OCI-LY7 (cell line): Measurements from ENCODE around the gene LIPC. TPM values are rescaled to one million over a fixed set of nuclear protein-coding genes. Genes with fewer than 3 reads are reported as not detected.

Experiments
- BruUV-seq: library from RNA; stranded (reverse); fragments of 400-500 nt; replicated peaks from 2 replicates; lab custom pipeline; 2021; lab: Mats Ljungman, UMichigan
- CTCF ChIA-PET: fragments of 300-600 bp; sonication (Branson Sonifier 250); formaldehyde crosslinking; loops from one replicate; lab custom pipeline; 2022; ENCODE audit warnings: antibody characterized with exemption; ENCODE audit not compliant: unreplicated experiment; lab: Charles Lee
- POLR2A ChIA-PET: fragments of 300-600 bp; sonication (Branson Sonifier 250); formaldehyde crosslinking; loops from one replicate; lab custom pipeline; 2022; ENCODE audit warnings: antibody characterized with exemption; lab: Charles Lee
- DNase-seq: peaks from one replicate; pipeline ENCODE4 v3.0.0-alpha.2; 2015; ENCODE audit warnings: low spot score
- H2AFZ ChIP-seq: fragments of 200-600 bp; sonication (generic), shearing (Covaris generic); 2 replicates; pipeline ENCODE4 v1.6.1; 2014; ENCODE audit warnings: mild to moderate bottlenecking, antibody characterized with exemption, low read length, moderate library complexity
- H3K27ac ChIP-seq: fragments of 200-600 bp; sonication (generic); 2 replicates; pipeline ENCODE4 v1.5.1; 2014; ENCODE audit warnings: mixed run types, low read depth, mild to moderate bottlenecking, moderate library complexity, low read length, inconsistent platforms; ENCODE audit not compliant: poor library complexity, severe bottlenecking
- H3K36me3 ChIP-seq: fragments of 200-600 bp; sonication (generic); 2 replicates; pipeline ENCODE4 v1.6.1; 2014; ENCODE audit warnings: mild to moderate bottlenecking, antibody characterized with exemption, low read length, moderate library complexity, mixed read lengths; ENCODE audit not compliant: insufficient read depth
- H3K4me1 ChIP-seq: fragments of 200-600 bp; sonication (generic); 2 replicates; pipeline ENCODE4 v1.5.1; 2014; ENCODE audit warnings: mild to moderate bottlenecking, low read length; ENCODE audit not compliant: insufficient read depth, poor library complexity, severe bottlenecking
- H3K4me2 ChIP-seq: fragments of 200-600 bp; sonication (generic); 2 replicates; pipeline ENCODE4 v1.6.1; 2014; ENCODE audit warnings: mild to moderate bottlenecking, low read length
- H3K4me3 ChIP-seq: fragments of 200-600 bp; sonication (generic); 2 replicates; pipeline ENCODE4 v1.5.1; 2014; ENCODE audit warnings: mild to moderate bottlenecking, low read depth, low read length; ENCODE audit not compliant: poor library complexity, severe bottlenecking
- H3K79me2 ChIP-seq: fragments of 200-600 bp; sonication (generic); 2 replicates; pipeline ENCODE4 v1.6.1; 2016; ENCODE audit warnings: low read depth, mild to moderate bottlenecking, low read length, moderate library complexity, mixed read lengths; ENCODE audit not compliant: insufficient read depth
- H3K9me2 ChIP-seq: fragments of 200-600 bp; sonication (generic); 2 replicates; pipeline ENCODE4 v1.6.1; 2016; ENCODE audit warnings: mild to moderate bottlenecking, low read length, mixed read lengths; ENCODE audit not compliant: insufficient read depth
- H3K9me3 ChIP-seq: fragments of 200-600 bp; sonication (generic); 2 replicates; pipeline ENCODE4 v1.6.1; 2014; ENCODE audit warnings: mild to moderate bottlenecking, mixed run types, low read length, mixed read lengths
- H4K20me1 ChIP-seq: fragments of 200-600 bp; sonication (generic); 2 replicates; pipeline ENCODE4 v1.6.1; 2014; ENCODE audit warnings: mild to moderate bottlenecking, antibody characterized with exemption, low read length, moderate library complexity, mixed read lengths; ENCODE audit not compliant: insufficient read depth
- CTCF ChIP-seq: fragments of 200-600 bp; sonication (generic); conservative IDR thresholded peaks from 2 replicates; pipeline ENCODE4 v1.5.1; 2014; ENCODE audit warnings: mild to moderate bottlenecking, antibody characterized with exemption, low read length, moderate library complexity, mixed read lengths
- EZH2phosphoT487 ChIP-seq: fragments of 200-600 bp; sonication (generic); IDR thresholded peaks from 2 replicates; pipeline ENCODE4 v1.6.1; 2018; ENCODE audit warnings: low read depth, borderline replicate concordance, mild to moderate bottlenecking, mixed run types, antibody characterized with exemption, low read length, moderate library complexity, mixed read lengths
- intact Hi-C: fragments of 100-400 bp; cut with micrococcal nuclease; formaldehyde crosslinking; loops from one replicate; pipeline ENCODE4 v1.10.0; 2022; ENCODE audit not compliant: unreplicated experiment
- total RNA-seq, 2 experiments: library from RNA; depleted of rRNA in 1 of 2; stranded (reverse); fragments of >200 nt in 1 of 2; shearing (Covaris generic) in 1 of 2; gene quantifications; 2 replicates each; pipeline ENCODE4 v1.2.3, GENCODE V29; 2014 to 2022

The LIPC gene
- total RNA-seq, 2 experiments from 2014 or later: 0.50 TPM; not detected in 1

- no peak for DNase-seq
- POLR2A ChIA-PET: interaction anchor here (0.7 kb wide), 1 partner anchor 43 kb away, joined by 3 read pairs; no protein-coding TSS in a partner anchor
- Histone ChIP-seq H3K4me2 (no peak overlapping the region), H2AFZ (no peak overlapping the region), H3K9me3 (no peaks in the 10 kb centered on the region), H3K27ac (no peak overlapping the region), H3K4me3 (no peak overlapping the region), H3K9me2 (no peaks in the 10 kb centered on the region), H4K20me1 (no peaks in the 10 kb centered on the region), H3K4me1 (no peaks in the 10 kb centered on the region), H3K79me2 (no peaks in the 10 kb centered on the region), H3K36me3 (no peaks in the 10 kb centered on the region)
- no TSS peak for BruUV-seq
- no peak for TF ChIP-seq EZH2phosphoT487
- no peak for TF ChIP-seq CTCF
- intact Hi-C loops: no loop called here
- CTCF ChIA-PET: no interaction called here
Measured at GRCh38 chr15:58398071-58398470, 33.7 kb upstream of the LIPC start.

- no peaks in the 10 kb centered on the region for H3K9me3 ChIP-seq
- no peaks in the 10 kb centered on the region for H3K4me1 ChIP-seq
- no peak for DNase-seq
- no peaks in the 10 kb centered on the region for H3K9me2 ChIP-seq
- no peak for TF ChIP-seq CTCF
- TF ChIP-seq EZH2phosphoT487: no peak
- intact Hi-C loops: no loop called here
- H3K4me3 ChIP-seq: no peak overlapping the region
- BruUV-seq: no TSS peak
- no peaks in the 10 kb centered on the region for H4K20me1 ChIP-seq
- no peaks in the 10 kb centered on the region for H3K79me2 ChIP-seq
- H3K4me2 ChIP-seq: no peak overlapping the region
- no peak overlapping the region for H2AFZ ChIP-seq
- POLR2A ChIA-PET: interaction anchor here (0.7 kb wide), 1 partner anchor 43 kb away, joined by 3 read pairs; no protein-coding TSS in a partner anchor
- no peaks in the 10 kb centered on the region for H3K36me3 ChIP-seq
- CTCF ChIA-PET: no interaction called here
- no peak overlapping the region for H3K27ac ChIP-seq
Measured at GRCh38 chr15:58398643-58399042, 33.1 kb upstream of the LIPC start.

DNA sequence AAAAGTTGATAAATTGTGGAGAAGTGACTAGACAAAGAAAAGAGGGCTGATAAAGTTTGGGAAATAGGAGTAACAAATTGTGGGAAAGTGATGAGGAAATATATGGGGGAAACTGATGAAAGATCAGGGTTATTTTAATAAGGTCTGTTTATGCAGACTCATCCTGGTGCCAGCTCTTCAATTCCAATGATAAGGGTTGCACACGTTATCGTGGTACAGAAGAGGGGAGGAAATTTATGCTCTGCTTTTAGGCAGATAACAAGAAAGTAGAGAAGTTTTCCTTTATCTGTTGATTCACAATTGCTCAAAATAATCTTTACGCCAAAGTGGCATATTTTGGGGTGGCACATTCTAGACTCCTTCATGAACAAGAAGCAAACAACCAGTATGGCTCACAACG lies 32.1 kb upstream of the LIPC start:
- no TSS peak for BruUV-seq
- Histone ChIP-seq H3K27ac (no peak overlapping the region), H3K79me2 (no peaks in the 10 kb centered on the region), H3K9me3 (no peaks in the 10 kb centered on the region), H3K4me1 (no peaks in the 10 kb centered on the region), H3K4me3 (no peak overlapping the region), H3K9me2 (no peaks in the 10 kb centered on the region), H4K20me1 (no peaks in the 10 kb centered on the region), H2AFZ (no peak overlapping the region), H3K36me3 (no peaks in the 10 kb centered on the region), H3K4me2 (no peak overlapping the region)
- TF ChIP-seq EZH2phosphoT487 (no peak), CTCF (no peak)
- CTCF ChIA-PET: no interaction called here
- intact Hi-C loops: no loop called here
- DNase-seq: no peak
- POLR2A ChIA-PET: no interaction called here
